ENCODE measurements around the gene MMP7. TPM values are rescaled to one million over a fixed set of nuclear protein-coding genes. Genes with fewer than 3 reads are reported as not detected.

MMP7 gene, protein sequence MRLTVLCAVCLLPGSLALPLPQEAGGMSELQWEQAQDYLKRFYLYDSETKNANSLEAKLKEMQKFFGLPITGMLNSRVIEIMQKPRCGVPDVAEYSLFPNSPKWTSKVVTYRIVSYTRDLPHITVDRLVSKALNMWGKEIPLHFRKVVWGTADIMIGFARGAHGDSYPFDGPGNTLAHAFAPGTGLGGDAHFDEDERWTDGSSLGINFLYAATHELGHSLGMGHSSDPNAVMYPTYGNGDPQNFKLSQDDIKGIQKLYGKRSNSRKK
- not detected for total RNA-seq

DNA sequence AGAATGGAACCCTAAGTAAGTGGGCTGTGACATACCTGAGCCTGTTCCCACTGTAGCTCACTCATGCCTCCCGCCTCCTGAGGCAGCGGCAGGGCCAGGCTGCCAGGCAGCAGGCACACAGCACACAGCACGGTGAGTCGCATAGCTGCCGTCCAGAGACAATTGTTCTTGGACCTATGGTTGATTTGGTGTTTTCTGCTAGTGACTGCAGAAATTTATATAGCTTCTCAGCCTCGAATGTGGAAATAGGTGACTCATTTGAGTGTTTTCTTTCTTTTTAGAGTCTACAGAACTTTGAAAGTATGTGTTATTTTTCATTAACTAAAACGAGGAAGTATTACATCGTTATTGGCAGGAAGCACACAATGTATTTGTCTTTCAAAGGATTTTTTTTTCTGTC lies at the start of gene MMP7:
TSS of gene MMP7 (minus strand) at position 190 of the 400 bp plus-strand sequence. CDS start at position 143, 47 bp downstream.
- Mint-ChIP-seq H3K27me3 (no peaks in the 10 kb centered on the region), H3K4me3 (no peak within 1 kb of the TSS), H3K9me3 (no peaks in the 10 kb centered on the region), H3K4me1 (no peaks in the 10 kb centered on the region), H3K27ac (no peak within 1 kb of the TSS), H3K36me3 (no peaks in the 10 kb centered on the region)
- peak; percentile 2 for DNase-seq

- Mint-ChIP-seq H3K4me3 (no peak overlapping the region), H3K27ac (no peak overlapping the region), H3K4me1 (peaks cover 28% of the 10 kb centered on the region), H3K36me3 (no peaks in the 10 kb centered on the region), H3K9me3 (peaks cover 3% of the 10 kb centered on the region), H3K27me3 (no peaks in the 10 kb centered on the region)
- DNase-seq: no peak
Observed at GRCh38 chr11:102577723-102578122, 47.2 kb upstream of the MMP7 start.

GRCh38 chr11:102577182-102577581 lies 46.6 kb upstream of the MMP7 start:
- no peak overlapping the region for H3K27ac Mint-ChIP-seq
- H3K4me1 Mint-ChIP-seq: peaks cover 28% of the 10 kb centered on the region
- H3K9me3 Mint-ChIP-seq: peaks cover 5% of the 10 kb centered on the region
- no peak overlapping the region for H3K4me3 Mint-ChIP-seq
- no peaks in the 10 kb centered on the region for H3K36me3 Mint-ChIP-seq
- no peaks in the 10 kb centered on the region for H3K27me3 Mint-ChIP-seq
- DNase-seq: no peak

GRCh38 chr11:102576350-102576749 lies 45.8 kb upstream of the MMP7 start:
- no peak overlapping the region for H3K4me3 Mint-ChIP-seq
- H3K9me3 Mint-ChIP-seq: peaks cover 5% of the 10 kb centered on the region
- no peaks in the 10 kb centered on the region for H3K36me3 Mint-ChIP-seq
- peak overlapping the region; percentile 59 for H3K27ac Mint-ChIP-seq
- no peaks in the 10 kb centered on the region for H3K27me3 Mint-ChIP-seq
- DNase-seq: no peak
- H3K4me1 Mint-ChIP-seq: peaks cover 26% of the 10 kb centered on the region

DNA sequence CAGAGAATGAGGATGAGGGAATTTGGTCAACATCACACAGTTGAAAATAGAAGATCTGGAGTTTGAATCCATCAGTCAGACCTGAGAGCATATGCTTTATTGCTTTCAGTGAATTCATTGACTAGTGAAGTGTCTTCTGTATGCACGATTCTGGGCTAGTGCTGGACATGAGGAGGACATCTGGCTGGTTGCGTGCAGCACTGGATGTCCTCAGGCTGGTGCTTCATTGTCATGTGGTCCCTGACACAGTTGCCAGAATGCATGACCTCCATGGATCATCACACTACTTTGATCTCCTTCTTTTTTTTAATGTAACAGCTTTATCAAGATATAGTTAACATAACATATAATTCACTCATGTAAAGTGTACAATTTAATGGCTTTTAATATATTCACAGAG lies 44.5 kb upstream of the MMP7 start:
- Mint-ChIP-seq H3K4me1 (peaks cover 20% of the 10 kb centered on the region), H3K4me3 (no peak overlapping the region), H3K36me3 (no peaks in the 10 kb centered on the region), H3K27me3 (no peaks in the 10 kb centered on the region), H3K27ac (no peak overlapping the region), H3K9me3 (peaks cover 5% of the 10 kb centered on the region)
- no peak for DNase-seq

GRCh38 chr11:102573851-102574250 lies 43.3 kb upstream of the MMP7 start:
- Mint-ChIP-seq H3K36me3 (no peaks in the 10 kb centered on the region), H3K4me1 (peaks cover 19% of the 10 kb centered on the region)

GRCh38 chr11:102572554-102573220 lies 42.1 kb upstream of the MMP7 start:
- Mint-ChIP-seq H3K36me3 (peaks cover 2% of the 10 kb centered on the region), H3K9me3 (peaks cover 16% of the 10 kb centered on the region), H3K27me3 (no peaks in the 10 kb centered on the region), H3K4me3 (no peak overlapping the region), H3K4me1 (peaks cover 16% of the 10 kb centered on the region), H3K27ac (no peak overlapping the region)
- DNase-seq: no peak

More at GRCh38 chr11:102573851-102574250, 43.3 kb upstream of the MMP7 start:
- no peak overlapping the region for H3K27ac Mint-ChIP-seq
- no peak for DNase-seq
- no peaks in the 10 kb centered on the region for H3K27me3 Mint-ChIP-seq
- H3K9me3 Mint-ChIP-seq: peaks cover 10% of the 10 kb centered on the region
- H3K4me3 Mint-ChIP-seq: no peak overlapping the region

GRCh38 chr11:102568851-102569250 lies 38.3 kb upstream of the MMP7 start:
- H3K27me3 Mint-ChIP-seq: no peaks in the 10 kb centered on the region
- no peak overlapping the region for H3K4me3 Mint-ChIP-seq
- peaks cover 2% of the 10 kb centered on the region for H3K36me3 Mint-ChIP-seq
- peaks cover 23% of the 10 kb centered on the region for H3K9me3 Mint-ChIP-seq
- H3K27ac Mint-ChIP-seq: no peak overlapping the region
- no peak for DNase-seq
- peaks cover 2% of the 10 kb centered on the region for H3K4me1 Mint-ChIP-seq

- H3K9me3 Mint-ChIP-seq: peaks cover 22% of the 10 kb centered on the region
- H3K4me3 Mint-ChIP-seq: no peak overlapping the region
- no peaks in the 10 kb centered on the region for H3K27me3 Mint-ChIP-seq
- peaks cover 25% of the 10 kb centered on the region for H3K4me1 Mint-ChIP-seq
- no peak overlapping the region for H3K27ac Mint-ChIP-seq
- DNase-seq: no peak
- peaks cover 2% of the 10 kb centered on the region for H3K36me3 Mint-ChIP-seq
Observed at GRCh38 chr11:102566112-102566511, 35.6 kb upstream of the MMP7 start.

- Mint-ChIP-seq H3K4me3 (no peak overlapping the region), H3K36me3 (peaks cover 2% of the 10 kb centered on the region), H3K27ac (peak overlapping the region; percentile 34), H3K27me3 (no peaks in the 10 kb centered on the region), H3K9me3 (peaks cover 18% of the 10 kb centered on the region), H3K4me1 (peaks cover 42% of the 10 kb centered on the region)
- DNase-seq: no peak
Observed at GRCh38 chr11:102564110-102564509, 33.6 kb upstream of the MMP7 start.

DNA sequence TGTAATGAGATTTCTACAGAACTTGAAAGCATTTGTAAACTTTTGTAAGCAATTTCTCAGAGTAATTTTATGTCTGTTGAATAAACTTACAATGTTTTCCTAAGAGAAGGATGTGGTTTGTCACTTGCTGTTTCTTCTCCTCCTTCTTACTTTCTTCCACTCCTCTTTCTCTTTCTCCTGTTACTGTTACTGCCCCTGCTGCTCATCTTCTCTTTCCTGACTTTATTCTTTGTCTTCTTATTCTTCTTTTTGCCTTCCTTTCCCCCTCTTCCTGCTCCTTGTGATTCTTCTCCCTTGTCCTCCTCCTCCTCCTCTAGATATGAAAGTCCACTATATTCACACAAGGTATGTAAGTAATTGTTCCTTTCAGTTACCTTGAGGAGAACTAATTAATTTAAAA lies 31.1 kb upstream of the MMP7 start:
- H3K4me1 Mint-ChIP-seq: peaks cover 44% of the 10 kb centered on the region
- H3K27ac Mint-ChIP-seq: peak overlapping the region; percentile 30
- H3K27me3 Mint-ChIP-seq: no peaks in the 10 kb centered on the region
- no peaks in the 10 kb centered on the region for H3K36me3 Mint-ChIP-seq
- DNase-seq: no peak
- H3K9me3 Mint-ChIP-seq: peaks cover 4% of the 10 kb centered on the region
- H3K4me3 Mint-ChIP-seq: no peak overlapping the region

DNA sequence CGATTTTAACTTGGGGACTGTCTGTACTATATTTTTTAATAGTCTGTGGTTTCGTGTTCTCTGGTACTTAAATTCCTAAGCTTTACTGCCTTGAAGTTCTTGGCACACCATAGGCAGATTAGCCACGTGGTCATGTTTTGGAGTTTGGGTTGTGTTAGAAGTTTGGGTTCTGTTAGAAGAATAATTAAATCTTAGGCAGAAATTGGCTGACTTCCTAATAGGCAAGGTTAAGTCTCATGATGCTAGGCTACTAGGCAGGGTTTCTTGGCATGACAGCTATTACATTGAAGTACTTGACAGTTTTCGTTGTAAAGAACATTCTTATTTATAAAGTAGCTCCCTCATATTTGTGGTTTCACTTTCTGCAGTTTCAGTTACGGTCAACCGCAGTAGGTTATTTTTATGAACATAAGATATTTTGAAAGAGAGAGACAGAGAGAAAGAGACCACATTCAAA lies 30.0 kb upstream of the MMP7 start:
- peak overlapping the region; percentile 87 for H3K27ac Mint-ChIP-seq
- peak overlapping the region; percentile 71 for H3K4me3 Mint-ChIP-seq
- H3K27me3 Mint-ChIP-seq: no peaks in the 10 kb centered on the region
- no peaks in the 10 kb centered on the region for H3K9me3 Mint-ChIP-seq
- DNase-seq: peak; percentile 6
- peaks cover 44% of the 10 kb centered on the region for H3K4me1 Mint-ChIP-seq
- H3K36me3 Mint-ChIP-seq: no peaks in the 10 kb centered on the region

DNA sequence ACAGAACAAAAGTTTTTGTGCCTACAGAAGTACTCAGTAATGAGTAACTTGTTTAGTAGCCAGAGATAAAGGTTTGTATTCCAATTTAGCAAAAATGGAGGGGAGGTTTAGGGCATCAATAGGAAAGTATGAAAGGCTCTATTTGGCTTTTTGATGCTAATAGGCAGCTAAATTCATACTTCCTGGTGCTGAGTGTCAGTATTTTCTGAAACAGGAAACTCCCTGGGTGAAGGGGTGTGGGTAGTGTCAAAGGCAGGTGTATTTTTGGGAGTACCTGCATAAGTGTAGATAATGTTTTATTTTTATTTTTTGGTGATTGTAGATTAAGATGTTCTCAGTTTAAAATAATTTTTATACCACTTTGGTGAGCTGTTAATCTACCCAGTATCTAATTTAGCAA lies 29.3 kb upstream of the MMP7 start:
- Mint-ChIP-seq H3K9me3 (no peaks in the 10 kb centered on the region), H3K27me3 (no peaks in the 10 kb centered on the region), H3K4me1 (peaks cover 44% of the 10 kb centered on the region), H3K36me3 (no peaks in the 10 kb centered on the region), H3K27ac (peak overlapping the region; percentile 74), H3K4me3 (no peak overlapping the region)
- no peak for DNase-seq

GRCh38 chr11:102555091-102555490 lies 24.5 kb upstream of the MMP7 start:
- H3K9me3 Mint-ChIP-seq: no peaks in the 10 kb centered on the region
- H3K27ac Mint-ChIP-seq: no peak overlapping the region
- H3K27me3 Mint-ChIP-seq: no peaks in the 10 kb centered on the region
- DNase-seq: no peak
- H3K4me1 Mint-ChIP-seq: peaks cover 11% of the 10 kb centered on the region
- no peaks in the 10 kb centered on the region for H3K36me3 Mint-ChIP-seq
- H3K4me3 Mint-ChIP-seq: no peak overlapping the region

DNA sequence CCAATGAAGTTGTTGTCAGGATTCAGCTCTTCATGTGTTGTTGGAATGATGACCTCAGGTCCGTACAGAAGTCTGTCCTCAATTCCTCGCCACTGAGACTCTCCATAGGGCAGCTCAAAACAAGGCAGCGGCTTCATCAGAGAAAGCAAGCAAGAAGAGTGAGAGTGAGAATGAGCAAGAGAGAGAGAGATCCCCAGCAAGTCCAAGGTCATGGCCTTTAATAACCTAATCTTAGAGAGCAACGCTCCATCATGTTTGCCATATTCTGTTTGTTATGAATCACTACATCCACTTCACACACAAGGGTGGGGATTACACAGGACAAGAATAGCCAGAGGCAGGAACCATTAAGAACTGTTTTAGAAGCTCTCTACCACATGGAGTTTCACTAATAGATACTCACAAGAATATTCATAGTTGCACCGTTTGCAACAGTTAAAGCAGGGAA lies 23.3 kb upstream of the MMP7 start:
- Mint-ChIP-seq H3K27me3 (no peaks in the 10 kb centered on the region), H3K4me3 (no peak overlapping the region), H3K4me1 (no peaks in the 10 kb centered on the region), H3K36me3 (no peaks in the 10 kb centered on the region), H3K27ac (no peak overlapping the region), H3K9me3 (no peaks in the 10 kb centered on the region)
- no peak for DNase-seq
